Measurements from ENCODE around the gene NDST1. TPM values are rescaled to one million over a fixed set of nuclear protein-coding genes. Genes with fewer than 3 reads are reported as not detected.

Gene NDST1
- total RNA-seq, 1 donor: 36.2 TPM

DNA sequence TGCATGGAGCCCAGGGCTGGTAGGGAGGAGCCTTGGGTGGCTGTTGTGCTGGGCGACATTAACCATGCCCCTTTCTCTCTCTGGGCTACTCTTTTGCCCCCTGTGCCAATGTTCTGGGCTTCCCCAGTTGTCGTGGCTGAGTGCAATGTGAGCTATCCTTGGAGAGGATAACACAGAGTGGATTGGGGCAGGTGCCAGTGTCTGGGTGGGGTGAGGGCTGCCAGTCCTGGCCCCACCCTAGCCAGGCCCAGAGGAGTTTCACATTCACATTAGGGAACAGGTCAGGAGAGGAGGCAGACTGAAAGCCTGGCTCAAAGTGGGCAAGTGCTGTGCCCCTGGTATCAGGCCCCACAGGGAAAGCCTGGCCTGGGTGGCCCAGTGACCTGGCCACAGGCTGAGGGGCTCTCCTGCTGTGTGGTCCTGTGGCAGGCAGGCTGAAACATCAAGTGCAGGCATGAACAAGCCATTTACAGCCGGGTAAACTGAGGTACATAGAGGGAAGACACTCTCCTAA is 7.5 kb upstream of the NDST1 start:
- TF ChIP-seq, protein P1, sequence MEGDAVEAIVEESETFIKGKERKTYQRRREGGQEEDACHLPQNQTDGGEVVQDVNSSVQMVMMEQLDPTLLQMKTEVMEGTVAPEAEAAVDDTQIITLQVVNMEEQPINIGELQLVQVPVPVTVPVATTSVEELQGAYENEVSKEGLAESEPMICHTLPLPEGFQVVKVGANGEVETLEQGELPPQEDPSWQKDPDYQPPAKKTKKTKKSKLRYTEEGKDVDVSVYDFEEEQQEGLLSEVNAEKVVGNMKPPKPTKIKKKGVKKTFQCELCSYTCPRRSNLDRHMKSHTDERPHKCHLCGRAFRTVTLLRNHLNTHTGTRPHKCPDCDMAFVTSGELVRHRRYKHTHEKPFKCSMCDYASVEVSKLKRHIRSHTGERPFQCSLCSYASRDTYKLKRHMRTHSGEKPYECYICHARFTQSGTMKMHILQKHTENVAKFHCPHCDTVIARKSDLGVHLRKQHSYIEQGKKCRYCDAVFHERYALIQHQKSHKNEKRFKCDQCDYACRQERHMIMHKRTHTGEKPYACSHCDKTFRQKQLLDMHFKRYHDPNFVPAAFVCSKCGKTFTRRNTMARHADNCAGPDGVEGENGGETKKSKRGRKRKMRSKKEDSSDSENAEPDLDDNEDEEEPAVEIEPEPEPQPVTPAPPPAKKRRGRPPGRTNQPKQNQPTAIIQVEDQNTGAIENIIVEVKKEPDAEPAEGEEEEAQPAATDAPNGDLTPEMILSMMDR (IDR thresholded peaks at IDR 0.05; ENCODE audit: insufficient read depth, low read length): no peak
- DNase-seq (ENCODE audit: low read depth): no peak
- no peak overlapping the region for H3K4me3 ChIP-seq (ENCODE audit: low read depth, low read length)

DNA sequence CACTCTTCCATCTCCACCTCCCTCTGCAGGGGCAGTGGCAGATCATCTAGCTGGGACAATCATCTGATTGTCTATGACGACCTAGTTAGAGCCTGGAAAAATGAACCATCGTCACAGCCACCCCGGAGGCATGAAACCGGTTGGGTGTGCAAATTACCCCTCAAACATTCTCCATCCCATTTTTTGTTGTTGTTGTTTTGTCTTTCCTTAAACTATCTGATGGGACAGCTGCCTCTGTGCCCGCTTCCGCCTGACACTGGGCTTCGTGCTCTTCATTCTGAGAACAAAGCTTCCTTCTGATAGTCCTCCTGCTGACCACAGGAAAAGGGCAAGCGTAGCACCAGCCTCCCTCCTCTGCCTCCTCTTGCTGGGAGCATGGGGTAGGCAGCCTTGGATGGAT is 7.0 kb upstream of the NDST1 start:
- TF ChIP-seq, protein P1 (IDR thresholded peaks at IDR 0.05; ENCODE audit: insufficient read depth, low read length): no peak

DNA sequence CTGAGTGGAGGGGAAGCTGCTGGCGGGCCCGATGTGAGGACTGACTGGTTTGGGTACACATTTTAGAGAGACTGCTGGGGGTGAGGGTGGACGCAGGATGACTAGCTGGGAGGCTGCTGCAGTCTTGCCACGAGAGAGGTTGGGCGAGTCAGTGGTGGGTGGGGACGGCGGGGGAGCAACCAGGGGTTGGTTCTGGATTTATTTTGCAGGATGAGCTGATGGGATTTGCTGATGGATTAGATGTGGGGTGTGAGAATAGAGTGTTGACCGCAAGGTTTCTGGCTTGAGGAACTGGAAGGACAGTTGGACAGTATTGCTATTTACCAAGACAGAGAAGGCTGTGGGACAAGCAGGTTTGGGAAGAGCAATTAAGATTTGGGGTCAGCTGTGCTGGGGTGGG is 5.8 kb upstream of the NDST1 start:
- DNase-seq (ENCODE audit: low read depth): no peak
- TF ChIP-seq, protein P1 (IDR thresholded peaks at IDR 0.05; ENCODE audit: insufficient read depth, low read length): no peak
- H3K4me3 ChIP-seq (ENCODE audit: low read depth, low read length): no peak overlapping the region

More for the DNA sequence above, 7.0 kb upstream of the NDST1 start:
- no peak for DNase-seq (ENCODE audit: low read depth)
- no peak overlapping the region for H3K4me3 ChIP-seq (ENCODE audit: low read depth, low read length)

DNA sequence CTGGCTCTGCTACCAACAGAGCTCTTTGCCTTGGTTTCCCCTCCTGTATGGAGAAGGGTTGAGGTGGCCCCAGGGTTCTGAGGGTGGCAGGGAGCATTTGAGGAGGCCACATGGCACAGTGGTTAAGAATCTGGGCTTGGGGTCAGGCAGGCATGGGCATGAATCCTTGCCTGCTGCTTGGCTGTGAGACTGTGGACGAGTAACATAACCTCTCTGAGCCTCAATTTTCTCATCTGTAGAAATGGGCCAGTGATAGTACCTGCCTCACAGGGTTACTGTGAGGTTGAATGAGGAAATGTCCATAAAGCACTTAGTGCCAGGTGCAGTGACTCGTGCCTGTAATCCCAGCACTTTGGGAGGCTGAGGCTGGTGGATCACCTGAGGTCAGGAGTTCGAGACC is 5.1 kb upstream of the NDST1 start:
- H3K4me3 ChIP-seq (ENCODE audit: low read depth, low read length): no peak overlapping the region
- TF ChIP-seq, protein P1 (IDR thresholded peaks at IDR 0.05; ENCODE audit: insufficient read depth, low read length): no peak
- no peak for DNase-seq (ENCODE audit: low read depth)

DNA sequence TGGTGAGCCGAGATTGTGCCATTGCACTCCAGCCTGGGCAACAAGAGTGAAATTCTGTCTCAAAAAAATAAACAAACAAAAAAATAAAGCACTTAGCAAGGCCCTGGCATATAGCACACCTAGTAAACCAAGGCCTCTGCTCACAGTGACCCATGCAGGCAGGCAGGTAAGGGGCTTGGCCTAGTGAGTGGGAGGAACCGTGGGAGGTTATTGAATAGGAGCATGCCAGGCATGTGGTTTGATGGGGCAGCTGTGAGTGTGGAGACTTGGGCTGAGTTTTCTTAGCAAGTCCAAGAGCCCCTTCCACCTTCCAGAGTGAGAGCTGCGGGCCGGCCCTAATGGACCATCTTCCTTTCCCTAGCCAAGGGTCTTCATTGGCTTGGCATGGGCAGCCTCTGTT is 4.5 kb upstream of the NDST1 start:
- no peak overlapping the region for H3K4me3 ChIP-seq (ENCODE audit: low read depth, low read length)
- no peak for DNase-seq (ENCODE audit: low read depth)
- TF ChIP-seq, protein P1 (IDR thresholded peaks at IDR 0.05; ENCODE audit: insufficient read depth, low read length): no peak

DNA sequence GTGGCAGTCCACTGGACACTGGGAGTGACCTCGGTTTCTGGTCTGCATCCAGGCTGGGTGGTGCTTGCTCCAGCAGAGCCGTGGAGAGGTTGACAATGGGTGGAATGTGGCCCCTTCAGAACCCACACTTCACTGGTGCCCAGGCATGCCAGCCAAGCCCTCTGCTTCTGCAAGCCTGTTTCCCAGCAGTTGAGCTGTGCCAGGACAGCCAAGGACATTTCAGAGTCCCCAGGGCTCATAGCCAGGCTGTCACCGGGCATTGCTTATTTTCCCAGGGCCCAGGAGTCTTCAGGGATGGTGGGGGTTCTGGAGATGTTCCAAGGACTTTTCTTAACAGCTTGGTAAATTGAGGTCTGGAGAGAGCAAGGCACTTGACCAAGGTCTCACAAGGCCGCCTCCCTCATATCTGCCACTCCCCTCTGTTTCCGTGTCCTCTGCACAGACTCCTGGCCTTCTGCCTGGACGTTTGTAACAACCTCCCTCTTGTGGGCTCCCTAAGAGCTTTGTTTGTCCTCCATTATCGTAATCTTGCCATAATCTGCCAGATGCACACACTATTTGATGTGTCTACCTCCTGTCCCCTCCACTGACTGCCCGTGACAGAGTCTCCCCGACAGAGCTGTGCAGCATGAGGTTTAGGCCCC is 3.8 kb upstream of the NDST1 start:
- H3K4me3 ChIP-seq (ENCODE audit: low read depth, low read length): no peak overlapping the region
- DNase-seq (ENCODE audit: low read depth): peak; percentile 63
- TF ChIP-seq, protein P1 (IDR thresholded peaks at IDR 0.05; ENCODE audit: insufficient read depth, low read length): no peak
